ENCODE data around the gene RPL36A.

The RPL36A gene

DNA sequence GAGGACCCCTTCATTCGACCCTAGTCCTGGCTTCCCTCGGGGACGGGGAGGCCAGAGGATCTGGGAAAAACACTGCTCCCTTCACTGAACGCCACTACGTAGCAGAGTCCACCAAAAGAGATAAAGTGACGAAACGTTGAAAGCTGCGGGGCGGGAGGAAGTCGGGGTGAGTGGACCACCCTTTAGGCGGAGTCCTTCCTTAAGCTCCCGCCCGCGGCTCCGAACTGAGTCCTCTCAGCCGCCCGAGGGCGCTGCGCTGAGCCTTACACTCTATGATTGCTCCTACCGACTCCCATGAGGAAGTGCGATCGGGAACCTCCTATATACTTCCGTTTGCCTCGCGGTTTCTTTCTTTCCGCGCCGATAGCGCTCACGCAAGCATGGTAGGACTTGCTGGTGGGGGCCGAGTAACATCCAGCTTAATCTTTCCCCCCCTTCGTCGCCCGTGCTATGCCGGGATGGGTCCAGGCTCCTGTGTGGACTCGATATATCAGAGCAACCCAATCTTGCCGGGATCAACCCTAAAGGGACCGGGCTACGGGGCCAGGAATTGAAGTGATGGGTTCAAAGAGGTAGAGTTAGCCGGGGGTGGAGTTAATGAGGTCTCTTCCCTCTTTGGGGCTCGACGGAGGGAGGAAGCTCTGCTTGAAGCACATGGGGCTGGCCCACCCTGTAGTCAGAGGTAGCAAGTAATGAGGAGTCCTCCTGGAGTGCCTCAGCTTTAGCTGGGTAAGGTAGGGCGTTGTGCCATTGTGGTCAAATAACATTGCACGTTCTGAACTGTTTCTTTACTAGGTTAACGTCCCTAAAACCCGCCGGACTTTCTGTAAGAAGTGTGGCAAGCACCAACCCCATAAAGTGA is at the start of gene RPL36A:
Gene RPL36A, plus strand, starts transcription at position 348 of the 862 bp plus-strand sequence. Its CDS starts 33 bp downstream, at position 381.
- DNase-seq (ENCODE audit: low spot score): peak; percentile 78

DNA sequence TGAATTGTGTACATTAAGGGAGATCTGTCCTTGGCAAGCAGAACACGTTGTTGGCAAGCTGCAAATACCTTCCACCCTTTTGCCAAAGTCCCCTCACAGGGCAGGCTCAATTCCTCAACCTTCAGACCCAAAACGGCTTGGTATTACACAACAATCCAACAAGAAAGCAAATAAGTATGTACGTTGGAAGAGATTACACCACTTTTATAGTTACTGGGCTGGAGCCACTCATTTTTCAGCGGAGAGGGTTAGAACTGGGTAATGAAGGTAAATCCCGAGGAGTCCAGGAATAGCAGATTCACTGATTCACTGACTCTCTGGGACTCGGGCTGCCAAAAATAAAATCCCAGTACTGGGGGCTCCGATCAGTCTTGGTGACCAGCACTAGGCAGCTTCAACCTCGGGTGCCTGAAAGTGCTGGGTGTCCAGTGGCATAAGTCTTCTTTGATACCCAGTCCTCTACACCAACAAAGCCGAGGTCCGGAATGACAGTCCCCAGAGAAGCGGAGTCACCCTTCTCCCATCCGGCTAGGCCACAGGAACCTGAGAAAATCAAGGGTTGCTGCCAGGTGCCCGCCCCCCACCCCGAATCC is 42.9 kb upstream of the RPL36A start:
- peak; percentile 3 for DNase-seq (ENCODE audit: low spot score)

DNA sequence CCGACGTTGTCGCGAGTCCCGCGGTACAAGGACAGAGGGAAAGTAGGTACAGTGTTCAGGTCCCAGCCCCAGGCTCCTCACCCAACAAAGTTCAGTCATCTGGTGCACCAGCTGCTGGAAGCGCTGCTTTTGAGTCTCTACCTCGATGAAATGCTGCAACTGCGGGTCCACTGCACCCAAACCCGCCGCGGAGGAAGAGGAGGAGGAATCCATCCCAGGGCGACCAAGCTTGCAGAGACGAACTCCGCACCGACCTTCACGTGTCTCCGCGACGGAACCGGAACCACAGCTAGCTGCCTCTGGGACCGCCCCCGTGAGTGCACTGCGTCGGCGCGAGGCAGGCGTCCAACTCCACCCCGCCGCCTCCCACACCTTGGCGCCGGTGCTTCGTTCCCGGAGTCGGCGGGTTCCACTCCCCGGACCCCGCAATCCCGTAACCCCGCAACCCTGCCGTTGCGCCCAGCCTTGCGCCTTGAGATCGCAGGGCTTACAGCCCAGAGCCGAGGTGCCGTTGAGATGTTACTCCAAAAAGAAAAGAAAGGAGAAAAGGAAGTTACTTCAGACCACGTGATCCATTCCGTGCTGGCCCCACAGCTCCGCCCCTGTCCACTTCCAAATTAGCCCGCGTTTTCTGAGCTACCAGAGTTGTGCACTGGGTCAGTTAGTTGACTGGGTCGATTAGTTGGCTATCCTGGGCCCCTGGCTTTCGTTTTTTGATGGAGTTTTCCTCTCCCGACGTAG is 42.2 kb upstream of the RPL36A start, which contains the start of gene TIMM8A:
Gene TIMM8A, minus strand, starts transcription at position 291 of the 741 bp plus-strand sequence. Its CDS starts 78 bp downstream, at position 213.
- DNase-seq (ENCODE audit: low spot score): peak; percentile 57

DNA sequence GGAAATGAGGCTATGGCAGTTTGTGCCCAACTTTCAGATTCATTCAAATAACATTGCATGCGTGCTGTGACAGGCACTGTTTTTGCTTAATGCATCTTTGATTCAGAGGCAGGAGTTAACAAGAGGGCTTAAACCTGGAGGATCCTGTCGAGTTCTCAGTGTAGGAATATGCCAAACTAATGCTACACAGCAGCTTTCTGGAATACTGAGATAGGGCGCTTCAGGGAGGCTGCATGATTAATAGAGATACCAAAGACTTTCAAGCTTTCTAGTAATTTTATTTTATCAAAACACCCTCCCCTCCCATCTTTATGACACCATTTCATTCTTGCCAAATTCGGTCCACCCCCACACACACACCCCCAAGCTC is 41.6 kb upstream of the RPL36A start:
- DNase-seq (ENCODE audit: low spot score): no peak

DNA sequence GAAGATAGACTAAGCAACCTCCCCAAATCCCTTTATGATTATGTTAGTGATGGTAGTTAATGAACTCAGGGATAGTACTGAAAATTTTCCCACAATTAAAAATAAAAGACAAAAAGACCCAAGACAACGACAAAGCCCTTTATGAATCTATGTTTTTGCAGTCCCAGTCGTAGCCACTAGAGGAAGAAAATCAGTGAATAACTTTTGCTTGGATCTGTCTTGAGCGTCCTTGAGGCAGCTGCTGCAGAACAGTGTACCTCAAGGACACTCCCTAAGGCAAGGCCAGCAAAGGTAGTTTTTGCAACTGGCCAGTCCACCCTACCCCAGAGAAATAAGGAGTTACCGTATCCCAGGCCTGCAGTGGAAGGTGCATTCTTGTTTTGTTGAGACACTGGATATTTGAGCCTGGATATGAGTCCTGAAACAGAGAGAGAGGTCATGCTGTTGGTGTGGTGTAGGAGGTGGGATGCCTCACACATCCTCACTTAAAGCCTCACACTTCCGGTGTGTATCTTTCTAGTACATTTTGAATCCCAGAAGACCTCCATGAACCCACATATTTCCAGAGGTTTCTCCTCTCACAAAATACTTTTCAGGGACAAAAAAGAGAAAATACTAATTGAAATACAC is 33.5 kb upstream of the RPL36A start:
- no peak for DNase-seq (ENCODE audit: low spot score)

DNA sequence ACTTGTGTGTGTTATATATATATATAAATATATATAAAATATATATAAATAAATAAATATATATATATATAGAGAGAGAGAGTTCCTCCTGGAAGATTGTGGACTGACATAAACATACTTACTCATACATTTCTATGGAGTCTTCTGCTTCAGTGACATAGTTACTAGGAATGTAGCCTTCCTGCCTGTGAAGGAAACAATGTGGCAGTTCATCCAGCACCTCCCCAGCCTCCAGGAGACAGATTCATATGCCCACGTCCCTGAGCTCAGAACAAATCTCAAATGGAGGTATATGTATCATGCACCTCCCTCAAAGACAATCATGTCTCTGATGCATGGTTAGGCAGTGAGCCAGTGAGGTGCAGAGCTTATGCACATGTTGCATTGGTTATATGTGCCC is 30.8 kb upstream of the RPL36A start:
- no peak for DNase-seq (ENCODE audit: low spot score)

DNA sequence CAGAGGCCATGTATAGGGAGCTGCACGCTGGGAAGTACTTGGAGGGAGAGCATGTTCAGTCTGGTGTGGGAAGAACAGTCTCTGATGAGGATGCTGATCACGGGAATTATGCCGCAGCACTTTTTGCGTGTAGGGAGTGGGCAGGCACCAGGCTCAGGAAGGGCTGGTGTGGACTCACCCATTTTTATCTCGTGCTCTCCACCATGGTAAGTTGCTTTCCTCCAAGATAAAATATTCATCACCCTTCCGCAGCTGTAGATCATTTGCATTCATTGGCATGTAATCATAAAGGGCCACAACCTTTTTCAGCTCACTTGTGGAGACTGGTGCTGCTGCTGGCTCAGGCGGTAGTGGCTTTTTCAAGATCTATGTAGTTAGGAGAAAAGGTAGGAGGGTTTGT is 30.4 kb upstream of the RPL36A start:
- no peak for DNase-seq (ENCODE audit: low spot score)

DNA sequence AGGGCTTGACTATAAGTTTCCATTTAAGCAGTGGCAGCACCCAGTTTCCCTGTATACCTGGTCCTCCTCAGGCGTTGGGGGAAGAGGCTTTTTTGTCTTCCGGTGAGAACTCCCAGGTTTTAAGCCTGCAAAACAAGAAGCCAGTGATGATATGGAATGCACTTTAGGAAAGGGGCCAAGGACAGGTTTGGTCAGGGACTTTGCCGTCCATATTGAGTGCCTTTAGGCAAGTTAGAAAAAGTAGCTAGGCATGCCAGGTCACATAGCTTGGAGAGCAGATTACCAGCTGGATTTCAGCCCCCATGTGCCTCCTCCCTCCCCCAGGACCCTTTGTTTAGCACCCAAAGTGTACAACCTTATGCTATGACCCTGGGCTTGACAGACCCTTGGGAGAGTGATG is 28.7 kb upstream of the RPL36A start:
- DNase-seq (ENCODE audit: low spot score): no peak

DNA sequence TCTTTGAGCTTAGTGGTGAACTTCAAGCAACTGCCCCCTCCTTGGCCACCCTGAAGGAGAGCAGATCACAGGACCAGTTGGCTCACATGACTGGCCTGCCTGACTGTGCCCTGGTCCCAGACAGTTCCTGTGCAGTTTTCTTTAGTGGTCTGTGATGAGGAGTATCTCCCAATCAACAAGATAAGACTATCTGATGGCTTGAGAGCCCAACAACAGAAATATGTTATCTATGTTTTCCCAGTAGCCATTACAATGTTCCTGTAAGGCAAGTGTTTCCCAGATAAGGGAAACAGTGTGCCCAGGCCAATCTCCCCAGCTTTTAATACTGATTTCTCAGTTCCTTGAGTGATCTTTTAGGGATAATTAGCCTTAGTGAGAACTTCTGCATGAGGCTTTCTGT is 28.1 kb upstream of the RPL36A start:
- no peak for DNase-seq (ENCODE audit: low spot score)

DNA sequence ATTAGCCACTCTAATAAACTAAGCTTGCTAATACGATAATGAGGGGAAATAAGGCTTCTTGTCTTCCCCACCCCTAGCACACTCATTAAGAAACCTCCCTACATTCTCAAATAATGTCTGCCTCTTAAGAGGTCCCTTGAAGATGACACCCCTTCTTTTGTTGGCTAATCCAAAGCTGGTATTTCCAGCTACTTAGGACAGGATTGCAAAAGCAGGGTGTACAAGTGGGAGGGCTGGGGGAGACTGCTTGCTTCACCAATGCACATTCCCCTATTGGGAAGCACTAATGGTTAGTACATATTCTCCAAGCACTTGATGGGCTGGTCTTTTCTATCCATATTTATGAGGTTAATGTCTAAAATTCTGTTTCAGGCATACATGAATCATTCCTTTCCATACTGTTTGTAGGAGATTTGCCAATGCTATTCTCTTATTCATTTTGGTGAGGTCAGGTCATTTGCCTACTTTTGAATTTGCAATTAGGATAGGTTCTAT is 25.5 kb upstream of the RPL36A start:
- DNase-seq (ENCODE audit: low spot score): no peak

DNA sequence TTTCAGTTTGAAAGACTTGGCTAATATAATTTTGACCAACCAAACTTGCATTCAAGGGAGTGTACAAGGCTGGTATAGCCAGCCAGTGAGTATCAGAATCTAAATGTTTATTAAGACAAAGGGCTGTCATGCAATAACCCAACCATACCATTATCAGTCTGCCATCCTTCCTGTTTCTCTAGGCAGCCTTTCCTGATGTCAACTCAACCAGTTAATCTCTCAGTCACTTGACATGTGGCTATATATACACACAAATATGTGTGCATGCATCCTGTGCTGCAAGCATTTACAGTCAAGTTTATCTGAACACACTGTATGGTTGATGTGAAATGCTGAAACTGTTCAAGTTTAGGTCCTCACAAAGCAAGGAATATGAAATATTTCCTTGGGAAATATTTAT is 22.0 kb upstream of the RPL36A start:
- DNase-seq (ENCODE audit: low spot score): no peak

DNA sequence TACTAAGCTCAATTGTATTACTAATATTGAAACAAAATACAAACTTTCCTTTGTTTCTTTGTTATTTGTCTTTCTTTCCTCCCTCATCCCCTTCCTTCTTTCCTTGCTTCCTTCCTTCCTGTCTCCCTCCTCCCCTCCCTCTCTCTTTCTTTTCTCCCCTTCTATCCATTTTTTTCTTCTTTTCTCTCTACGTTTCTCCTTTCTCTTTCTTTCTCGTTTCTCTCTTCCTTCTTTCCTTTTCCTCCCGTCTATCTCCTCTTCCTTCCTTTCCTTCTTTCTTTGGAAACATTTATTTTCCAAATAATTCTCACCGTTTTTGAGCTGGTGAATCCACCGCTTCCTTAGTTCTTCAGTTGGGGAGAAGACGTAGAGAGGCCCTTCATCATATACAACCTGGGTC is 21.1 kb upstream of the RPL36A start:
- no peak for DNase-seq (ENCODE audit: low spot score)

DNA sequence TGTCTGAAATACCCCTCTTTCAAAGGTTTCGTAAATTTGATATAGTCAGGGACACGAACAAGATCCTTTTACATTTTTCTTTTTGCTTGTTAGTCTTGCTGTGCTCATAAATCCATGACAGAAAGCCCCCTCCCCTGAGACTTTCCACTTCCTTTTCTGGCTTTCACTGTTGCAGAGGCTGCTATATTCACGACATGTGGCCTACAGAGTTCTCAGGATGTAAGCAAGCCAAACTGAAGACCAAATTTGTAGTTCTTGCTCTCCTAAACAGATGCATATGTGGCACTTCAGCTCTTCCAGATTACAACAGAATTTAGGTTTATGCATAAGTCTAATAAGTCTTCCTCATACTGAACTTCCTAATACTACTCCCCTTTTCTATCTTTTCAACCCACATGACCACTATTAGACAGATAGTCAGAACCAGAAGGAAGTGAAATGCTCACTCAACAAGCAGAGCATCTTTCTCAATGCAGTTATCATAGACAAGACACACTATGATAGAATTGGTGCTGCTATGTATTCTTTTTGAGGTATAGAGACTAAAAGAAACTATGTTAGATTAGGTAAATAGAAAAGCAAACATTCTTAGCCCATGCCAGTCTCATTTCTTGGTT is 19.8 kb upstream of the RPL36A start:
- no peak for DNase-seq (ENCODE audit: low spot score)

DNA sequence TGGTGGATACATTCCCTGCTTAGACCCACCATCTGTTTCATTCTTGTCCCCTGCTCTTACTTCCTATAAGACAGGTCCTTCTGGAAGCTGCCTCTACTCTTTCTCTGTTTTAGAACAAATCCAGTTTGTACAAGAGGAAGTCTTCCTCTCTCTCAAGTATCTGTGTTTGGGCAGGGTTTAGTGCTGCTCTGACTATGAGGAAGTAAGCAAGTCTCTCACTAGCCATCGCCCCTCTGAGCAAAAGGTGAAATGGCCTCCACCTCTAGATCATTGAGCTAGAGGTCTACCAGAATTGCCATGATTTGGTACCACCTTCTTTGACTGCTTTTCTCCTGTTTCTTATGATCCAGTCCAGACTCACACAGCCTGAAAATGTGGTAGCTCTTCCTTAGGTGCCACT is 13.3 kb upstream of the RPL36A start:
- no peak for DNase-seq (ENCODE audit: low spot score)

DNA sequence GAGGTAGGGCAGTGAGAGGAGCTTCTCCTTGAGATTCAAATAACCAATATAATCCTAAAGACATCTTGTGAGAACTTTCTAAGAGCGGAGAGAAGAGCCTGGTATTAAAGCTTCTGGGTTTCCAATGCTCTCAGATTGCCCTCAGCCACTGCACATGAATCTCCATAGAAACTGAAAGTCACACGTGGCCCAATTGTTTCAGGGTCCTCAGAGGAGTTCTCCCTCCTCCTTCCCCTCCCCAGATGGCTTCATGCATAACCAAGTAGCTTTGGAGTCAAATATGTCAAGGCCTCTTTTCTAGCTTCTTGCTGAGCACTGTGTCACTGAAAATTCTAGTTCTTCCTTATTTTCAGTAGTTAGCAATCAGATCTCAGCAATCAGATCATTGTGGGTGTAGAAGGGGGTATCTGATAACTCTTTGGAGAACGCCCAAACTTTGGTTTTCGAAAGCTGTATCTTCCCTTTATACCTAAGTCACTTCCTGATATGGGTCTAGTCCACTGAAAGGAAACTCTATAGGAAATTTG is 7.1 kb upstream of the RPL36A start:
- no peak for DNase-seq (ENCODE audit: low spot score)

DNA sequence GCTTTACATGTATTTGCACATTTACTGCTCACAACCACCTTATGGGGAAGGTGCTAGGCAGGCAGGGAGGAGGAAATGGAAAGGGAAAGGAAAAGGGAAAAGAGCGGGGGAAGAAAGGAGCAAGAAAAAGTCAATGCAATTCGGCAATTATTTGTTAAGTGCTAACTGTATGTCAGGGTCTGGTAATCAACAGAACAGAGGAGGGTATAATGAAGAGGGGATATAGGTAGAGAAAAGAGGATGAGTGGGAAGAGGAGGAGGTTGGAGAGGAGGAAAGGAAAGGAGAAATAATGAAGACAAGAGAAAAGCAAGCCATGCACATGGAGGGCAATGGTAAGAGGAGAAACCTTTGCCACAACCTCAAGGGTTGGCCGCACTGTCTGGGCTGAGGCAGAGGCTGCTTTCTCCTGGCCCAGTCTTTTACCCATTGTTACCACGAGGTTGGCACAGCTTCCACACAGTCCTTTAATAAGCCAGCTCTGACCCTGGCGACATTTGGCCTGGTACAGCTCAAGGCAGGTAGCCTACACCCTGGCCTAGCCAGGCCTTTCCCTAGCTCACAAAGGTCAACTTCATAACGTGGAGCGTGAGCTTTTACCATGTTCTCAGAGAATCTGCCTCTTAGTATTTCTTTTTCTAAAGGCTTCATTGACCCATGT is 5.7 kb upstream of the RPL36A start:
- DNase-seq (ENCODE audit: low spot score): no peak

DNA sequence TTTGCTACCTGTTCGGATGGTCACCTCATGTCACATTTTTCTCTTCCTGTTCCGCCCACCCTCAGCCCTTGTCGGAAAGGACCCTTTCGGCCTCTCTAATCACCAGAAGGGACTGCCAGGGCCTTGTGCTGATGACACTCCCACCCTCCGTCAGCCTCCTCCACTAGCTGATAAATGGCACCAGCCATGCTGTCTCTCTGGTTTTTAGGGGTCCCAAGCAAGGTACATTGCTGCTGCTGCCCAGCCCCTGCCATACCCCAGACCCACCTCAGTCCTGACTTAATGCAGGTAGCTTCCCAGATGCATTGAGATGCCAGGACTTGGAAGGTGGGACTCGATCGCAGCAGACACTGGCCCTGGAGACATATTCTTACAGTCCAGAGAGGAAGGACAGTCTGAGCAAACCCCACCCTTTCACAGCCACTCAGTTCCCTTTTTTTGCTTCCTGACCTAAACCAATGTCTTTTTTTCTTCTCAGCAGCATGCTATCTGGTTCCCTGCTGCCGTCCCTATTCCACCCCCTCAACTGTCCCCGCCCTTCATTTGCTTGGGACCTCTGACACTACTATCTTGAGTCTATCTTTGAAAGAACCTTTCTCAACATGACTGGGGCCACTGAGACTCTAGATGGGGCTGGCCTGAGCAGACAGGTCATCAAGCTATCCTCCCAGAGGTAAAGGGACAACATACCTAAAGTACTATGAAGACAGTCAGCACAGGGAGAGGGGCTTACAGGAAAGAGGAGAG is 4.8 kb upstream of the RPL36A start, which contains the start of gene BTK:
Gene BTK, minus strand, starts transcription at position 397 of the 747 bp plus-strand sequence. CDS start 10,907 bp downstream, outside the sequence.
- DNase-seq (ENCODE audit: low spot score): no peak

DNA sequence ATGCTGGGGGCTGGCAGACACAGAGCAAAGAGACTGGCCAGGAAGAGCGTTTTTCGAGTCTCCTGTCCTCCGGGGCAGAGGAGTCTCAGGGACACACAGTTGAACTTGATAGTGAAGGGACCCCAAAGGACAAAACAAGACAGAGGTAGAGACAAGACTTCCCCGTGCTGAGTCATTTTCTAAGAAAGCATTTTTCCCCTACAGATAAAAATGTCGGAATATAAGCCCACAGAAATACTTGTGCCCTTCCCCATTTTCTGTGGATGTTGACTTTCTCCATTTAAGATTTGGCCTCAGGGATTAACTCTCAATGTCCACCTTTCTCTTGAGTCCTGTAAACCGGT is 4.3 kb upstream of the RPL36A start:
- DNase-seq (ENCODE audit: low spot score): no peak

DNA sequence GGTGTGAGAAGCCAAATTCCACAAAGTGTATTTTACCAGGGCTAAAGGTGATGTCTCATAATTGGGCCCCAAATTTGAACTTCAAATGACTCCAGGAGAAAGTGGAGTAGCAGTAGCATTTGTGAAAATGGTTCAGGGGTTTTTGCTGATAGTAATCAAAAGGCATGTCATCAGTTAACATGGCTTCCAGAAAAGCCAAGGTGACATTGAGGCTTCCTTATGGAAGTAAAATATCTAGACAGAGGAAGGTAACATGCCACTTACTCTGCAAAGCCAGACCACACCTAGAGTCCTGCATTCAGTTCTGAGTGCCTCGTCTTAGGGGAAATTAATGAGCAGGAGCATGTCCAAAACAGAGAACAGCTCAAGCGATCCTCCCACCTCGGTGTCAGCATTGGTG is 2.2 kb upstream of the RPL36A start:
- DNase-seq (ENCODE audit: low spot score): no peak

DNA sequence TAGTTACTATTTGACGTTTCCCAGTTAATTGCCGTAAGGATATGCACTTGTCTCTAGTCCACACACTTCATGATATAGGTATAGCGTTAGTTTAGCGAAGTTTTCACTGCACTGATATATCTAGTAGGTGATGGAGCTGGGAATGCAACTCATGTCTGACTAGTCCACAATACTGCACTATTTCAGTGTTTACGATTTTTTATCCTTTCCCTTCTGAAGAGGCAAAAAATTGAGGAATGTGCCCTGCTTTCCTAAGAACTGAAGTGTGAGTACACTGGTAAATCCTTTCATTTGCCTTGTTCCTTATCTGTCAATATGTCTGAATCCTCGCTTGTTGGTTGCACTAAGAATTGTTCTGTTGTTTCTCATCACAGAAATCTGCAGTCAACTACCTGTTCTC is 1.0 kb downstream of the RPL36A start:
- no peak for DNase-seq (ENCODE audit: low spot score)

All from putamen (tissue), 1 donor.